Measurements from ENCODE around the gene HDHD3.

GRCh38 chr9:113340011-113340699, 36.6 kb downstream of the HDHD3 start, which contains the start of gene WDR31:
- TF ChIP-seq CTCF (IDR thresholded peaks at IDR 0.05; ENCODE audit: insufficient read depth, low read length, poor library complexity, severe bottlenecking) (no peak), EZH2phosphoT487 (conservative IDR thresholded peaks at IDR 0.05; ENCODE audit: low read length) (no peak)

Data from SU-DHL-6 (cell line).